ENCODE data around the gene CNTN4. TPM values are rescaled to one million over a fixed set of nuclear protein-coding genes. Genes with fewer than 3 reads are reported as not detected.

Gene CNTN4
- total RNA-seq, 1 donor from 2014 or later: 0.12 TPM

- no peak for DNase-seq (ENCODE audit: extremely low read depth, low read depth, low spot score)
Observed at GRCh38 chr3:2657971-2658370, 559.3 kb downstream of the CNTN4 start.

DNA sequence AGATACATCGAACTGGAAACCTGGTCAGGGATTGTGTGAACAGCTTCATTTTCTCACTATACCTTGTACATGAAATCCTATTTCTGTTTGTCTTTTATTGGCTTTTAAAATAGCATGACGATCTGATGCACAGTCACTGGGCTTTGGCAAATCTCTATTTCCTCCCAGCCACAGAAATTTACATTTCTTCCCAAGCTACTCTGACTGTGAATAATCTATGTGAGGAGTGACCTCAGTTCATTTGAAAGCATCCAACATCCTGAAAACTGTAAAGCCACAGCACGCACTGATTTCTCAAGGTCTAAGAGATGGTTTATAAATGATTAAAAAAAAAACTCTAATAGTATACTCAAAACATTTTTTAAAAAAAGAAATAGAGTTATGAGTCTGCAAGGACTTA is 561.2 kb downstream of the CNTN4 start:
- DNase-seq (ENCODE audit: extremely low read depth, low read depth, low spot score): no peak

- DNase-seq (ENCODE audit: extremely low read depth, low read depth, low spot score): no peak
Observed at GRCh38 chr3:2661078-2661477, 562.4 kb downstream of the CNTN4 start.

- no peak for DNase-seq (ENCODE audit: extremely low read depth, low read depth, low spot score)
Observed at GRCh38 chr3:2677501-2677900, 578.8 kb downstream of the CNTN4 start.

DNA sequence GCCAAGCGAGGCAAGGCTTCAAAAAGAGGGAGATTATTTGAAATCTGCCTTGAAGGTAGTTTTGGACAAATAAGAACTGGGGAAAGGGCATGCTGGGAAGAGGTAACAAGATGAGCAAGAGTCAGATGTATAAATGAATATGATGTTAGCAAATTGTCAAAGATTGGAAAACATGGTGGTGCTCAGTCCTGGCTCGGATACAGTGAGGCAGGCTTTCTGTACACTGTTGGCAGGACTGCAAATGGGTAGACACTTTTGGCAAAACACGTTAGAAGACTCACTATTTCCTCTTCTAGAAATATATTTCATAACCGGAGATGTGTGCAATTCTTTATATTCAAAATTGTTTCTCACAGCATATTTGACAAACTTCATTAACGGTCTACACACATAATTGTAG is 581.6 kb downstream of the CNTN4 start:
- no peak for DNase-seq (ENCODE audit: extremely low read depth, low read depth, low spot score)

GRCh38 chr3:2684046-2684445 is 585.4 kb downstream of the CNTN4 start:
- DNase-seq (ENCODE audit: extremely low read depth, low read depth, low spot score): no peak

DNA sequence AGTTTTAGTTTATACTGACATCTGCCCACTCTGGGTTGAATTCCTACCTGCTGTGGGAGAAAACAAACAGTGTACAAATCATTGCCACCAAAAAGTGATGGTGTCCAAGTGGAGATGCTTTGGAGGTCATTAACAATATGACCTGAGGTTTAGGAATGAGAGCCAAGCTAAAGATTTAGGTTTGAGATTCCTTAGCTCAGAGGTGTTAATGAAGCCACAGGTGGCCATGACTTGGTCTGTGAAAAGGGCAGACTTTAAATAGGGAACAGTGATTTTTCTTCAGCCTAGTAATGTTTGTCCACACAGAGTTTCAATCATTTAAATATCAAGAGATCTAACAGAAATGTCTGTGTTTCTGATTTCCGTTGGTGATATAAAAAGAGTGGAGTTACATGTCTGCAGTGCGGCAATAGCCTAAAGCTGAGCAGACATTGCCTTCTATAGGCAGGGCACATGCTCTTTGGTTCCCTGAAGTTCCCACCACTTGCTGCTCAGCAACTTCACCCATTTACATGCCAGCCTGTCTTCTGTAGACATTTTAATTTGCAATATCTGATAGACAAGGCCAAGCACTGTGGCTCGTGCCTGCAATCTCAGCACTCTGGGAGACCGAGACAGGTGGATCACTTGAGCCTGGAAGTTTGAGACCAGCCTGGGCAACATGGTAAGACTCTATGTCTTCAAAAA is 588.3 kb downstream of the CNTN4 start:
- DNase-seq (ENCODE audit: extremely low read depth, low read depth, low spot score): no peak

- no peak for DNase-seq (ENCODE audit: extremely low read depth, low read depth, low spot score)
Observed at GRCh38 chr3:2697589-2697988, 598.9 kb downstream of the CNTN4 start.

DNA sequence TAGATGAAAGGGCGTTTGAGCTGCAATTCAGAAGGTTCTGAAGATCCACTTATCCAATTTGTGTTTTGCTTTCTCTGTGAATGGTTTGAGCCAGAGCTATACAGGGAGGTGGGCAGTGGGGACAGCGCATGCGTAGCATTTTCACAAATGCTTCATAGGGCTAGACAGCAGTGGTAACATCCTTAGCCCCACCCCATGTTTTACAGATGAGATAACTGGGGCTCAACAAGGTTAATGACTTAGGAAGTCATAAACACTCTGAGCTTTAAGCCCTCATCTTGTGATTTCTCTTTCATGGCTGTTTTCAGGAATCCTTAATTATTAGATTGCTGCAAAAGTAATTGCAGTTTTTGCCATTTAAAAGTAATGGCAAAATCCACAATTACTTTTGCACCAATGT is 602.8 kb downstream of the CNTN4 start:
- no peak for DNase-seq (ENCODE audit: extremely low read depth, low read depth, low spot score)

GRCh38 chr3:2706144-2706835 is 607.6 kb downstream of the CNTN4 start:
- DNase-seq (ENCODE audit: extremely low read depth, low read depth, low spot score): no peak

GRCh38 chr3:2706836-2707210 is 608.2 kb downstream of the CNTN4 start:
- DNase-seq (ENCODE audit: extremely low read depth, low read depth, low spot score): no peak

DNA sequence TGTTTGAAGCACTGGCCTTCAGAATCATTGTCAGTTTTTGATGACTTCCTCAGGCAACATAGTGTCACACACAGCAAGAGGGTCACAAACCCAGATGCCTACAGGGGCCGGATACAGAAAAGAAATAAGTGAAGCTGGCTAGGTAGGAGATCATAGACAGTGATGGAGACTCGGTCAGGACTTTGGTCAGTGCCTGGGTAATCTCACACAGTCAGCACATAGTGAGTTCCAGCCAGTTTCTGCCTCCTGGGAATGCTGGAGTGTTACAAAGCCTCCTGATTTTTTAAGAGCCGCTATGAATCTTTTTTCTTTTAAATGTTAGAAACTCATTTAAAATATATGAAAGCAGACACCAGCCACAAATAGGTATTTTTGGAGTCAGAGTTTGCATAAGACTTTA is 612.4 kb downstream of the CNTN4 start:
- DNase-seq (ENCODE audit: extremely low read depth, low read depth, low spot score): no peak

GRCh38 chr3:2713923-2714322 is 615.3 kb downstream of the CNTN4 start:
- DNase-seq (ENCODE audit: extremely low read depth, low read depth, low spot score): no peak

- no peak for DNase-seq (ENCODE audit: extremely low read depth, low read depth, low spot score)
Observed at GRCh38 chr3:2714834-2715233, 616.2 kb downstream of the CNTN4 start.

GRCh38 chr3:2727101-2727500 is 628.4 kb downstream of the CNTN4 start:
- DNase-seq (ENCODE audit: extremely low read depth, low read depth, low spot score): no peak

- no peak for DNase-seq (ENCODE audit: extremely low read depth, low read depth, low spot score)
Observed at GRCh38 chr3:2727610-2728318, 629.1 kb downstream of the CNTN4 start.

- DNase-seq (ENCODE audit: extremely low read depth, low read depth, low spot score): no peak
Observed at GRCh38 chr3:2731843-2732242, 633.2 kb downstream of the CNTN4 start.

- DNase-seq (ENCODE audit: extremely low read depth, low read depth, low spot score): no peak
Observed at GRCh38 chr3:2735392-2735894, 636.8 kb downstream of the CNTN4 start.

DNA sequence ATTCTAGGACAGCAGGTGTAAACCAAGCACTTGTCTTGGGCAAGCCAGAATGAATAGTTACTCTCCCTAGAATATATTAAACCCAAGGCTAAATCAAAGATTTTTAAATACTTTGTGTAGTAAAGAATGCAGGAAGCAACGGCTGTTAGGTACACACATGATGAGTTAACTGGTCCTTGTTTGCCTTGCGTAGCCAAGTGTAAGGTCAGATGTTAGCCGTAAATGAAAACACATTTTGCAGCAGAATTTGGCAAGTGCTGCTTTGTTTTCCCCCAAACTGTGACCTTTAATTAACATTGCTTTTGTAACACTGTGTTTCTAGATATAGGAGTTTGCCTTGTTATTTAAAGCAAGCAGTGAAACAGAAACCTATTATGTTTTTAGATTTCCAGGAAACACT is 642.9 kb downstream of the CNTN4 start:
- no peak for DNase-seq (ENCODE audit: extremely low read depth, low read depth, low spot score)

DNA sequence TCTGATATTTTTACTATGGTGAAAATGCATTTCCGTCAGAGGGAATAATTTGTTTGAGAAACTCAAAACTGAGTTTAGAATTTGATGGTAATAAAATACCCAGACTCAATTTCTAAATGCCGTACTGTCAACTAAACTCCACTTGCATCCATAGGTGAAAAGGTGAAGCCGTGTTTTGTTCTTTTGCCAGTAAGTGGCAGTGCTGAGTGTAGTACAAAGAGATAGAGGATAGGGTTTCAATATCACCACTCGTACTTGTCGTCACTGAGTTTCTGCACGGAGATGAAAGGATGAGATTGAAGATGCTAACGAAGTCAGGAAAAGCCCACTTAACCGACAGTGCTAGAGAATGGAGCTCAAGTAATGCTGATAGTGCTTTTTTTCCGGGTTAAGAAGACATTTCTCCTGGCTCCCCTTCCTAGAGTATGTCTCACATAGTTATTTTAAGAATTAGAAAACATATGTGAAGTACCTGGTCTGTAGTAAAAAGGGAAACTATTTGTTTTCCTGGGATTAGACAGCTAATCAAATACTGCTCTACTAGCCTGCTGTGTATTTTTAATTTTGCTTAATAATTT is 666.4 kb downstream of the CNTN4 start:
- DNase-seq (ENCODE audit: extremely low read depth, low read depth, low spot score): no peak

- DNase-seq (ENCODE audit: extremely low read depth, low read depth, low spot score): no peak
Observed at GRCh38 chr3:2770451-2770850, 671.8 kb downstream of the CNTN4 start.

Data from glomerular endothelial cell (primary cell).